ENCODE data around the gene DCUN1D3.

DNA sequence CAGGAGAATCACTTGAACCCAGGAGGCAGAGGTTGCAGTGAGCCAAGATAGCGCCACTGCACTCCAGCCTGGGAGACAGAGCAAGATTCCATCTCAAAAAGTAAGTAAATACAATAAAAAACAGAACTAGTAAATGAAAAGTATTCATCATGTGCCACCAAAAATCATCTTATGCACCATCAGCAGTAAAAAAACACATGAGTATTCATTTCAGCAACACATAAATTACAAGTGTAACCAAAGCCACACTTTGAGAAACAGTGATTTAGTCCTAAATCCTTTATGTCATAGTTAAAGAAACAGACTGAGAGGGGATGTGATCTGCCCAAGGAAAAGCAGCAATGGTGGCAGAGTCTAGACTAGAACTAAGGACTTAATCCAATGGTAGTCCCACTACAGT is 13.0 kb downstream of the DCUN1D3 start:
- TF ChIP-seq POLR2AphosphoS5 (IDR thresholded peaks at IDR 0.05; ENCODE audit: low read depth, low read length): no peak
- TF ChIP-seq POLR2A (IDR thresholded peaks at IDR 0.05; ENCODE audit: low read depth, low read length): no peak
- TF ChIP-seq TAF1 (IDR thresholded peaks at IDR 0.05; ENCODE audit: borderline replicate concordance, low read depth, low read length): no peak

Data from GM12892 (cell line).